ENCODE results near the gene PRRC2A. TPM values are rescaled to one million over a fixed set of nuclear protein-coding genes. Genes with fewer than 3 reads are reported as not detected.
"Not testable (repeated sequence)": the region's sequence is repeated elsewhere in the genome, so short reads cannot be mapped to it uniquely, and the experiment has no call there.

PRRC2A gene
- total RNA-seq, 1 donor from 2014 or later = 303 TPM

GRCh38 chr6:31586599-31587281, 33.8 kb upstream of the PRRC2A start:
- no peaks in the 10 kb centered on the region for H3K36me3 Mint-ChIP-seq (ENCODE audit: unreplicated experiment)

GRCh38 chr6:31587791-31588777, 32.4 kb upstream of the PRRC2A start:
- Mint-ChIP-seq H3K4me1 (ENCODE audit: low read depth, unreplicated experiment) (peaks cover 9% of the 10 kb centered on the region), H3K27ac (ENCODE audit: unreplicated experiment) (no peak overlapping the region)
- DNase-seq = no peak

More at GRCh38 chr6:31586599-31587281, 33.8 kb upstream of the PRRC2A start:
- Mint-ChIP-seq H3K9me3 (ENCODE audit: unreplicated experiment) (peaks cover 2% of the 10 kb centered on the region), H3K4me1 (ENCODE audit: low read depth, unreplicated experiment) (peaks cover 9% of the 10 kb centered on the region), H3K27me3 (ENCODE audit: unreplicated experiment) (peaks cover 3% of the 10 kb centered on the region), H3K27ac (ENCODE audit: unreplicated experiment) (no peak overlapping the region), H3K4me3 (ENCODE audit: unreplicated experiment) (no peak overlapping the region)
- TF ChIP-seq CTCF (IDR thresholded peaks at IDR 0.05; ENCODE audit: partially characterized antibody, unreplicated experiment) = no peak
- no peak for DNase-seq

GRCh38 chr6:31588871-31589650, 31.5 kb upstream of the PRRC2A start:
- Mint-ChIP-seq H3K4me3 (ENCODE audit: unreplicated experiment) (peak overlapping the region; percentile 58), H3K9me3 (ENCODE audit: unreplicated experiment) (peaks cover 4% of the 10 kb centered on the region)
- TF ChIP-seq CTCF (IDR thresholded peaks at IDR 0.05; ENCODE audit: partially characterized antibody, unreplicated experiment) = no peak

More at GRCh38 chr6:31587791-31588777, 32.4 kb upstream of the PRRC2A start:
- TF ChIP-seq CTCF (IDR thresholded peaks at IDR 0.05; ENCODE audit: partially characterized antibody, unreplicated experiment) = no peak
- Mint-ChIP-seq H3K4me3 (ENCODE audit: unreplicated experiment) (peak overlapping the region; percentile 22), H3K27me3 (ENCODE audit: unreplicated experiment) (peaks cover 3% of the 10 kb centered on the region), H3K9me3 (ENCODE audit: unreplicated experiment) (peaks cover 3% of the 10 kb centered on the region), H3K36me3 (ENCODE audit: unreplicated experiment) (no peaks in the 10 kb centered on the region)

GRCh38 chr6:31590691-31591090, 29.8 kb upstream of the PRRC2A start:
- not testable (repeated sequence) for H3K36me3 Mint-ChIP-seq (ENCODE audit: unreplicated experiment); H3K4me1 Mint-ChIP-seq (ENCODE audit: low read depth, unreplicated experiment); H3K4me3 Mint-ChIP-seq (ENCODE audit: unreplicated experiment); DNase-seq; H3K27me3 Mint-ChIP-seq (ENCODE audit: unreplicated experiment); H3K9me3 Mint-ChIP-seq (ENCODE audit: unreplicated experiment)
- H3K27ac Mint-ChIP-seq (ENCODE audit: unreplicated experiment) = peak overlapping the region; percentile 52

More at GRCh38 chr6:31588871-31589650, 31.5 kb upstream of the PRRC2A start:
- peak; percentile 45 for DNase-seq
- Mint-ChIP-seq H3K4me1 (ENCODE audit: low read depth, unreplicated experiment) (peaks cover 9% of the 10 kb centered on the region), H3K27ac (ENCODE audit: unreplicated experiment) (peak overlapping the region; percentile 69), H3K36me3 (ENCODE audit: unreplicated experiment) (no peaks in the 10 kb centered on the region), H3K27me3 (ENCODE audit: unreplicated experiment) (peaks cover 3% of the 10 kb centered on the region)

- Mint-ChIP-seq H3K9me3 (ENCODE audit: unreplicated experiment) (peaks cover 2% of the 10 kb centered on the region), H3K27me3 (ENCODE audit: unreplicated experiment) (no peaks in the 10 kb centered on the region), H3K4me3 (ENCODE audit: unreplicated experiment) (no peak overlapping the region), H3K4me1 (ENCODE audit: low read depth, unreplicated experiment) (peaks cover 9% of the 10 kb centered on the region), H3K36me3 (ENCODE audit: unreplicated experiment) (no peaks in the 10 kb centered on the region), H3K27ac (ENCODE audit: unreplicated experiment) (no peak overlapping the region)
- no peak for TF ChIP-seq CTCF (IDR thresholded peaks at IDR 0.05; ENCODE audit: partially characterized antibody, unreplicated experiment)
- no peak for DNase-seq
Observed at GRCh38 chr6:31592396-31592771, 28.1 kb upstream of the PRRC2A start.

Data from glutamatergic neuron (in vitro differentiated cells).